BLaER1 treated with 17β-estradiol and CSF1 and Interleukin-3, amounts not matched to agents 10 nM and 100 nM (cell line): ENCODE data around the gene SLC39A11.

Experiments
- H3K27ac ChIP-seq, 11 experiments: shearing (Covaris generic); formaldehyde crosslinking; 2 replicates each; pipeline ENCODE4 v1.8.1; 2022
- H3K27me3 ChIP-seq, 11 experiments: shearing (Covaris generic); formaldehyde crosslinking; 2 replicates each; pipeline ENCODE4 v1.8.1; 2022
- H3K36me3 ChIP-seq, 11 experiments: shearing (Covaris generic); formaldehyde crosslinking; 2 replicates each; pipeline ENCODE4 v1.8.1; 2022
- H3K4me1 ChIP-seq, 10 experiments: shearing (Covaris generic); formaldehyde crosslinking; 2 replicates each; pipeline ENCODE4 v1.8.1; 2022
- H3K4me2 ChIP-seq, 11 experiments: shearing (Covaris generic); formaldehyde crosslinking; 2 replicates each; pipeline ENCODE4 v1.8.1; 2022
- H3K4me3 ChIP-seq, 10 experiments: shearing (Covaris generic); formaldehyde crosslinking; 2 replicates each; pipeline ENCODE4 v1.8.1; 2022
- H3K9ac ChIP-seq, 11 experiments: shearing (Covaris generic); formaldehyde crosslinking; 2 replicates each; pipeline ENCODE4 v1.8.1; 2022
- H3K9me3 ChIP-seq, 11 experiments: shearing (Covaris generic); formaldehyde crosslinking; replicated peaks in 1 of 11; 2 replicates each; pipeline ENCODE4 v1.8.1; 2022
- H4K20me1 ChIP-seq, 11 experiments: shearing (Covaris generic); formaldehyde crosslinking; 2 replicates each; pipeline ENCODE4 v1.8.1; 2022
- Cebpa-rat ChIP-seq, 11 experiments: shearing (Covaris generic); IDR thresholded peaks; 2 replicates each; pipeline ENCODE4 v1.8.1; 2022

The SLC39A11 gene

DNA sequence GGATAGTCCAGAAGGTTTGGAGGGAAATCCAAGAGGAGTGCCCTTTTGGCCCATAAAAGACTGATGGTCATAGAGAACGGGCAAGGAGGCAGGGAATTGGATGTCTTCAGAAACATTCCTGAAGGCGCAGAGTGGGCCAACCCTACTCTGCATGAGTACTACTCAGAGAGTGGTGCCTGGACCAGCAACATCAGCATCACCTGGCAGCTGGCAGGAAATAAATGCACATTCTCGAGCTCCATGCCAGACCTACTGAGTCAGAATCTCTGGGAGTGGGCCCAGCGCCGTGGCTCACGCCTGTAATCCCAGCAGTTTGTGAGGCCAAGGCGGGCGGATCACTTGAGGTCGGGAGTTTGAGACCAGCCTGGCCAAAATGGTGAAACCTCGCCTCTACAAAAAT, 27.1 kb upstream of the SLC39A11 start:
- TF ChIP-seq Cebpa-rat (IDR thresholded peaks at IDR 0.05): no peak
- no peak overlapping the region for H3K27ac ChIP-seq
- peak overlapping the region in 8 of 11 experiments; percentile 42 to 71 (median 62); a peak in 14 of 22 replicates for H3K4me2 ChIP-seq

DNA sequence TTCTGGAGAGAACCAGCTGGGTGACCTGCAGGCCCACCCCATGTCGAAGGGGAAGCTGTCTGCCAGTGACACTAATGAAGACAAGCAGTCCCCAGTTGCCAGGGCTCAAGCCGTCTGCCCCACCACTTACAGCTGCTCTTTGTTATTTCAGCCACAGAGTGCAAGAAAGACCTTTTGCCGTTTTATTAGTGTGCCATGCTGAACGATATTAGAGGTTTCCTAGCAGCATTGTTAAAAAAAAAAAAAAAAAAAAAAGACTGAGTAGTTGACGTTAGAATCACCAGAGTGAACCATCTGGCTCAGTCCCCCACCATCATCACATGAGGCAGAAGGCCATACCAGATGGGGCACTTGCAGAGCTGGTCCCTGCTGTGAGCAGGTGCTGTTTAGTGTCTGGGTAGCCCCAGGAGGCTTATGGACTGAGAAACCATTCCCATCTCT, 26.5 kb upstream of the SLC39A11 start:
- Histone ChIP-seq H3K4me1 (peaks cover 0 to 43% (median 29%) of the 10 kb centered on the region in 10 experiments; a peak in 16 of 20 replicates), H3K4me2 (peak overlapping the region in 9 of 11 experiments; percentile 4 to 71 (median 59); a peak in 16 of 22 replicates), H3K27me3 (no peaks in the 10 kb centered on the region), H3K9me3 (peaks cover 0 to 17% (median 12%) of the 10 kb centered on the region in 11 experiments; a peak in 12 of 22 replicates), H4K20me1 (no peaks in the 10 kb centered on the region), H3K36me3 (no peaks in the 10 kb centered on the region), H3K27ac (no peak overlapping the region), H3K9ac (no peak overlapping the region), H3K4me3 (no peak overlapping the region)
- TF ChIP-seq Cebpa-rat (IDR thresholded peaks at IDR 0.05): no peak

More for the DNA sequence above, 27.1 kb upstream of the SLC39A11 start:
- Histone ChIP-seq H3K9me3 (peaks cover 0 to 12% (median 12%) of the 10 kb centered on the region in 11 experiments; a peak in 12 of 22 replicates), H3K27me3 (no peaks in the 10 kb centered on the region), H3K36me3 (no peaks in the 10 kb centered on the region), H4K20me1 (no peaks in the 10 kb centered on the region), H3K4me1 (peaks cover 0 to 50% (median 32%) of the 10 kb centered on the region in 10 experiments; a peak in 16 of 20 replicates), H3K9ac (no peak overlapping the region), H3K4me3 (no peak overlapping the region)

GRCh38 chr17:73118139-73118538, 25.7 kb upstream of the SLC39A11 start:
- Histone ChIP-seq H3K4me2 (peak overlapping the region in 8 of 11 experiments; percentile 20 to 71 (median 62); a peak in 14 of 22 replicates), H3K4me1 (peaks cover 0 to 35% (median 21%) of the 10 kb centered on the region in 10 experiments; a peak in 14 of 20 replicates), H3K27me3 (no peaks in the 10 kb centered on the region), H4K20me1 (no peaks in the 10 kb centered on the region), H3K9ac (no peak overlapping the region), H3K9me3 (peaks cover 0 to 19% (median 12%) of the 10 kb centered on the region in 11 experiments; a peak in 12 of 22 replicates), H3K27ac (no peak overlapping the region), H3K4me3 (no peak overlapping the region), H3K36me3 (no peaks in the 10 kb centered on the region)
- TF ChIP-seq Cebpa-rat (IDR thresholded peaks at IDR 0.05): no peak

DNA sequence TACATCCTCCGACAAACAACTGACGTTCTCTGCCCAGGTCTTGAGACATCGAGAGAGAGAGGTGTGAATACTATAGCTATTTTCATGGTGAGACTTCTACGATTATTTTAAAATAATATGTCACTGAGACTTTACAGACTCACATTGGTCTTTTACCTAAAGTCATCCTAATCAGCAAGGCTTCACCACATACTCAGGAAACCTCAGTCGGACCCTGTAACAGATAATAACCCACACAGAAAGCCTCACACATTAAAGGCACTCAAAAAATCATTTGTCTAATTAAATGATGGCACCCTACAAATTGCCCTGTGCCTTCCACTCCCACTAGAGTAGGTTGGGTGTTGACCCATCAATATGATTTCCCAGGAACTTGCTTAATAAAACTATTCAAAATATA, 19.8 kb upstream of the SLC39A11 start:
- Histone ChIP-seq H3K9ac (no peak overlapping the region), H3K27me3 (no peaks in the 10 kb centered on the region), H3K36me3 (no peaks in the 10 kb centered on the region)

GRCh38 chr17:73111386-73111785, 18.9 kb upstream of the SLC39A11 start:
- no peaks in the 10 kb centered on the region for H4K20me1 ChIP-seq
- H3K27ac ChIP-seq: no peak overlapping the region
- TF ChIP-seq Cebpa-rat (IDR thresholded peaks at IDR 0.05): no peak
- H3K4me1 ChIP-seq: no peaks in the 10 kb centered on the region
- H3K27me3 ChIP-seq: no peaks in the 10 kb centered on the region
- H3K4me2 ChIP-seq: no peak overlapping the region
- H3K36me3 ChIP-seq: no peaks in the 10 kb centered on the region
- no peak overlapping the region for H3K9ac ChIP-seq
- peaks cover 0 to 19% (median 12%) of the 10 kb centered on the region in 11 experiments; a peak in 12 of 22 replicates for H3K9me3 ChIP-seq
- no peak overlapping the region for H3K4me3 ChIP-seq

More for the DNA sequence above, 19.8 kb upstream of the SLC39A11 start:
- no peak overlapping the region for H3K27ac ChIP-seq
- H3K4me2 ChIP-seq: no peak overlapping the region
- H3K4me1 ChIP-seq: no peaks in the 10 kb centered on the region; a peak in 1 of 20 replicates
- H4K20me1 ChIP-seq: no peaks in the 10 kb centered on the region
- TF ChIP-seq Cebpa-rat (IDR thresholded peaks at IDR 0.05): no peak
- peaks cover 0 to 19% (median 12%) of the 10 kb centered on the region in 11 experiments; a peak in 12 of 22 replicates for H3K9me3 ChIP-seq
- H3K4me3 ChIP-seq: no peak overlapping the region

DNA sequence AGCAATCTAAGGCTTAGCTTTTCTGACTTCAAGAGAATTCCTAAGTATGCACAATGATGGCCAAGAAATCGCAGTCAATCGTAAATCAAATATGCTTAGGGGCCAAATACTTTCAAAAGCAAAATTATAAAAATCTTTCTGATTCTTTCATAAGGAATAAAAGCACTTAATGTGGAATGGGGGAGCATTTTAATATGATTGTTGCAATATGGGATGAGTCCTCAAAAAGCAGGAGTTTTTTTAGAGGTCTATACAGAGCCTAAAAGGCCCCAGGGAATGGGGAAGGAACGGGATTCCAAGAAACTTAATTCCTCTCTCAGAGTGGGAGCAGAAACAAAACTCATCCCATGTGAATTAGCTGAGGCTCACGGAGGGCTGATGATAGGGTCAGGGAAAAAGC, 14.7 kb upstream of the SLC39A11 start:
- H3K36me3 ChIP-seq: no peaks in the 10 kb centered on the region
- no peak overlapping the region for H3K4me2 ChIP-seq
- no peak for TF ChIP-seq Cebpa-rat (IDR thresholded peaks at IDR 0.05)
- H3K27me3 ChIP-seq: no peaks in the 10 kb centered on the region
- H3K4me1 ChIP-seq: no peaks in the 10 kb centered on the region
- no peak overlapping the region for H3K4me3 ChIP-seq
- no peak overlapping the region for H3K27ac ChIP-seq
- H4K20me1 ChIP-seq: no peaks in the 10 kb centered on the region
- peaks cover 0 to 13% (median 8%) of the 10 kb centered on the region in 11 experiments; a peak in 12 of 22 replicates for H3K9me3 ChIP-seq
- H3K9ac ChIP-seq: no peak overlapping the region

GRCh38 chr17:73105431-73105830, 12.9 kb upstream of the SLC39A11 start:
- no peaks in the 10 kb centered on the region for H3K27me3 ChIP-seq
- H3K9me3 ChIP-seq: peaks cover 0 to 13% (median 8%) of the 10 kb centered on the region in 11 experiments; a peak in 12 of 22 replicates
- TF ChIP-seq Cebpa-rat (IDR thresholded peaks at IDR 0.05): no peak
- no peak overlapping the region for H3K4me2 ChIP-seq
- H3K4me3 ChIP-seq: no peak overlapping the region
- no peak overlapping the region for H3K9ac ChIP-seq
- H3K27ac ChIP-seq: no peak overlapping the region
- H4K20me1 ChIP-seq: no peaks in the 10 kb centered on the region
- no peaks in the 10 kb centered on the region for H3K4me1 ChIP-seq
- no peaks in the 10 kb centered on the region for H3K36me3 ChIP-seq

DNA sequence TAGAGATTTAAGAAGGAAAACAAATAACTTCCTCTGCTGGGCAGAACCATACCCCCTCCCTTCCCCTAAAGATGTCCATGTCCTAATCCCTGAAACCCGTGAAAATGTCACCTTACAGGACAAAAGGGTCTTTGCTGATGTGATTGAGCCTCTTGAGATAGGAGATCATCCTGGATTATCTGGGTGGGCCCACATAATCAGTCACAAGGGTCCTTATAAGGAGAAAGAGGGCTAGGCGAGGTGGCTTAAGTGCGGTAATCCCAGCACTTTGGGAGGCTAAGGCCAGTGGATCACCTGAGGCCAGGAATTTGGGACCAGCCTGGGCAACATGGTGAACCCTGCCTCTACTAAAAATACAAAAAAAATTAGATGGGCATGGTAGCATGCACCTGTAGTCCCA, 12.0 kb upstream of the SLC39A11 start:
- no peaks in the 10 kb centered on the region for H3K27me3 ChIP-seq
- H4K20me1 ChIP-seq: no peaks in the 10 kb centered on the region
- H3K27ac ChIP-seq: no peak overlapping the region
- no peak overlapping the region for H3K4me3 ChIP-seq
- H3K4me1 ChIP-seq: no peaks in the 10 kb centered on the region
- H3K9me3 ChIP-seq: peaks cover 0 to 13% (median 8%) of the 10 kb centered on the region in 11 experiments; a peak in 12 of 22 replicates
- no peak overlapping the region for H3K9ac ChIP-seq
- no peak for TF ChIP-seq Cebpa-rat (IDR thresholded peaks at IDR 0.05)
- H3K4me2 ChIP-seq: no peak overlapping the region
- no peaks in the 10 kb centered on the region for H3K36me3 ChIP-seq

- Histone ChIP-seq H3K4me1 (no peaks in the 10 kb centered on the region), H3K36me3 (no peaks in the 10 kb centered on the region), H4K20me1 (no peaks in the 10 kb centered on the region), H3K27ac (no peak overlapping the region), H3K4me3 (no peak overlapping the region), H3K4me2 (no peak overlapping the region), H3K9ac (no peak overlapping the region), H3K27me3 (no peaks in the 10 kb centered on the region), H3K9me3 (peaks cover 0 to 13% (median 8%) of the 10 kb centered on the region in 11 experiments; a peak in 12 of 22 replicates)
- no peak for TF ChIP-seq Cebpa-rat (IDR thresholded peaks at IDR 0.05)
Observed at GRCh38 chr17:73103641-73104335, 11.3 kb upstream of the SLC39A11 start.
